AG09309 (cell line): ENCODE results near the gene SMTNL1.
A peak's percentile ranks its signal among the peaks of the same experiment; 100 is the strongest.

Source experiments
- DNase-seq: peaks from one replicate; pipeline ENCODE4 v3.0.0-alpha.2; 2010; ENCODE audit warnings: low read depth
- H3K4me3 ChIP-seq: 2 replicates; pipeline ENCODE4 v1.5.1; 2011; ENCODE audit warnings: mild to moderate bottlenecking, low read depth, low read length, moderate library complexity; ENCODE audit not compliant: control insufficient read depth
- CTCF ChIP-seq: IDR thresholded peaks from 2 replicates; pipeline ENCODE4 v1.5.1; 2011; ENCODE audit warnings: mild to moderate bottlenecking, low read depth, low read length, inconsistent platforms; ENCODE audit not compliant: insufficient read depth, control insufficient read depth; ENCODE audit errors: missing control alignments

Gene SMTNL1

GRCh38 chr11:57597916-57598830 is 60.8 kb downstream of the SMTNL1 start:
- peak overlapping the region; percentile 47 for H3K4me3 ChIP-seq
- TF ChIP-seq CTCF, result no peak
- DNase-seq, result no peak

- no peak for DNase-seq
- no peak overlapping the region for H3K4me3 ChIP-seq
- no peak for TF ChIP-seq CTCF
These were observed 61.4 kb downstream of the SMTNL1 start for GRCh38 chr11:57598831-57599155.

- no peak for DNase-seq
- no peak for TF ChIP-seq CTCF
- no peak overlapping the region for H3K4me3 ChIP-seq
These were observed 62.0 kb downstream of the SMTNL1 start for GRCh38 chr11:57599381-57599780.
